ENCODE measurements around the gene GPR12.
A peak's percentile ranks its signal among the peaks of the same experiment; 100 is the strongest.

Gene GPR12

DNA sequence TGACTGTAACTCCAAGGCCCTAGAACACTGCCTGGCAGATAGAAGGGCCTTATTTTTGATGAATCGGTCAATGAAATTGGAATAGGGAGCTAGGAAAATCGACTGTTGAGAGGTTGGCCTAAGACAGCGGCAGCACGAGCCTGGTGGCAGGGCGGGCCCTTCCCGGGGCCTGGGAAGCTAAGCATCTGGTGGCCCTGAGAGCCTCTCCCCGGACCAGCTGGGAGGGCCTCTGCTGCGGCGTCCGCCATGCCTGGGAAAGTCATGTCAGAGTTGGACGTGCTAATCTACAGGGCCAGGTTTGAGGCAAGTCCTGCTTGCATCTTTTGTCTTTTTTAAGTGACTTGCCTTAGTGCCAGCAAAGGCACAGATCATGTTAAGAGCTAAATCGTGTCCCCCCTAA, 11.2 kb upstream of the GPR12 start:
- Histone ChIP-seq H3K27ac (ENCODE audit: low read length) (no peak overlapping the region), H3K4me3 (ENCODE audit: low read length) (no peak overlapping the region)

DNA sequence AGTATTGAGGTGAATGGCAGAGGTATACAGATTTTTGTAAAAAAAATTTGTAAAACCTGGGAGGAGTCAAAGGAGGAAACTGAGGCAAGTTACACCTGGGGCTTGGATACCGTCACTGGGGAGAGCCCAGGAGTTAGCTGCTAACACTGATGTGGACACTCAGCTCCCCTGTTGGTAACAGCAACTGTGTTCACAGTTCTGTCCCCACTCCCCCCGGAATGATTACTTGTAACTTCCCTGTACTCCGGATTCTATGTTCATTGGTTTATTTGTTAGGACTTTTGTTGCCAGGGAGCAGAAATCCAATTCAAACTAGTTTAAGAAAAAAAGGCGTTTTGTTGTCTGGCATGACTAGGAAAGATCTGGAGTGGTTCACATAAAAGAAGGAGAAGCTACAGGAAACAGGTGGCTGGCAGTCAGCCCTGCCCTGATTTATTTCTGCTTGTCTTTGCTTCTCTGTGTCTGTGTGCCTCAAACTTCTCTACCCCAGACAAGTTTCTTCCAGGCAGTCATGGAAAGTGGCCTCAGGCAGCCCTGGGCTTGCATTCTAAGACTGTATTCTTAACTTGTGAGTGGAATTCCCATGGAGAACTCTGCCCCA, 2.3 kb upstream of the GPR12 start:
- Histone ChIP-seq H3K27me3 (ENCODE audit: control insufficient read depth, insufficient read depth, low read length) (peaks cover 64% of the 10 kb centered on the region), H3K4me1 (ENCODE audit: control insufficient read depth, low read depth, low read length) (peaks cover 9% of the 10 kb centered on the region), H3K36me3 (ENCODE audit: control insufficient read depth, low read depth, low read length) (no peaks in the 10 kb centered on the region), H3K4me3 (ENCODE audit: low read length) (no peak overlapping the region), H3K9me3 (ENCODE audit: control insufficient read depth, low read depth, low read length) (no peaks in the 10 kb centered on the region), H3K9ac (ENCODE audit: low read length) (no peak overlapping the region), H3K27ac (ENCODE audit: low read length) (no peak overlapping the region)

More for the DNA sequence above, 11.2 kb upstream of the GPR12 start:
- Histone ChIP-seq H3K27me3 (ENCODE audit: control insufficient read depth, insufficient read depth, low read length) (no peaks in the 10 kb centered on the region), H3K9me3 (ENCODE audit: control insufficient read depth, low read depth, low read length) (no peaks in the 10 kb centered on the region), H3K4me1 (ENCODE audit: control insufficient read depth, low read depth, low read length) (no peaks in the 10 kb centered on the region), H3K36me3 (ENCODE audit: control insufficient read depth, low read depth, low read length) (no peaks in the 10 kb centered on the region), H3K9ac (ENCODE audit: low read length) (no peak overlapping the region)

DNA sequence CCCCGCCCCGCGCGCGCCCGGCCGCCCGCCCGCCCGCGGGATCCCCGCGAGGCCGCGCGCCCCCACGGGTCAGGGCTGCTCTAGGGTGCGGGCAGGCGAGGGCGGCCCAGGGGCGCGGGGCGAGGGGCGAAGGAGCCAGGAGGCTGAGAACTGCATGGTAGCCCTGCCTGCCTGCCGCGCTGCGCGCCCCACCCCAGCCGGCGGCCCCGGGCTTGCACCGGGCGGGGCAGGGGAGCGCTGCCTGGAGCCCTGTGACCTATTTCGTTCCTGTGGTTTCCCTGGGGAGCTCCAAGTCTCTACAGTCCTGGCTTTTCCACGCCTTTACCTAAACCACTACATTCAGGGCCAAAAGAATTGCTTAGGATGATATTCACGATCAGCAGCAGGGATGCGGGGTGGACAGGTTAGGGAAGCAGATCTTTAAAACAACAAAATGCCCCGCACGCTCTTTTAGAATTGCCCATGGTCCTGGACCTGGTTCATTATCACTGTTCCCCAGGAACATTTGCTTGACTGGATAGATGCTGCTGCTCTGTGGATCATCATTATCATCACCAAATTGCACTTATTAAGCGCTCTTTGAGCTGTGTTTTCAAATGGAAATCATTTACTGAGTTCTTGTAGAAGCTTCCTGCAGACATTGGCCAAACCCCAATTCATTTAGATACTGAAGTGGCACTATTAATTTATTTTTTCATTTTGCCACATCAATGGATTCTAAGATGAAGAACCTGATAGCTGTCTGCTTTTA, 421 bp upstream of the GPR12 start:
- Histone ChIP-seq H3K27me3 (ENCODE audit: control insufficient read depth, insufficient read depth, low read length) (peaks cover 71% of the 10 kb centered on the region), H3K4me1 (ENCODE audit: control insufficient read depth, low read depth, low read length) (peaks cover 9% of the 10 kb centered on the region), H3K9me3 (ENCODE audit: control insufficient read depth, low read depth, low read length) (no peaks in the 10 kb centered on the region), H3K36me3 (ENCODE audit: control insufficient read depth, low read depth, low read length) (no peaks in the 10 kb centered on the region), H3K9ac (ENCODE audit: low read length) (no peak overlapping the region), H3K27ac (ENCODE audit: low read length) (no peak overlapping the region), H3K4me3 (ENCODE audit: low read length) (peak overlapping the region; percentile 42)

DNA sequence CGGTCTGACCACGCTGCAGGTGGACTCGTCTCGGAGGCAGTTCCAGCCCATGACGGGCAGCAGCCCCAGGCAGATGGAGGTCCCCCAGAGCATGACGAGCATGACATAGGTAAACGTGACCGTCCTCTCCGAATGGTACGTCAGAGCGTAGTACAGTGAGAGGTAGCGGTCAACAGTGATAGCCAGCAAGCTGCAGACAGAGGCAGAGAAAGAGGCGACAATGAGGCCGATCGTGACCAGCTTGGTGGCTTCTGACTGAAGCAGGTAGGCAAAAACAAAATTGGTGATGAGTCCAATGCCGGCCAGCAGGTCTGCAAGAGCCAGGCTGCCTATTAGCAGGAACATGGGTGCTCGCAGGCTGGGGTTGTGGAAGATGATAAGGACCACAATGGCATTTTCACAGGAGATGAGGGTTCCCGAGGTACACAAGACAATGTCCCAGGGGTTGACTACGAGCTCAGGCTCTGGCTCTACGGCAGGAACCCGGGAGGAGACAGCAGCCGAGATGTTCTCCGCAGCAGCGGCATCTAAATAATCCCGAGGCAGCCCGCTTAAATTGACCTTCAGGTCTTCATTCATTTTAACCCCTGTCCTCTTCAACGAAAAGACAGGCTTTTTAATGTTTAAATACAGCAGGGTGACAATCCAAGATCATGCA, 1.2 kb downstream of the GPR12 start:
- H3K27me3 ChIP-seq (ENCODE audit: control insufficient read depth, insufficient read depth, low read length): peaks cover 70% of the 10 kb centered on the region
- no peak overlapping the region for H3K27ac ChIP-seq (ENCODE audit: low read length)
- no peaks in the 10 kb centered on the region for H3K36me3 ChIP-seq (ENCODE audit: control insufficient read depth, low read depth, low read length)
- peak overlapping the region; percentile 66 for H3K4me3 ChIP-seq (ENCODE audit: low read length)
- no peaks in the 10 kb centered on the region for H3K9me3 ChIP-seq (ENCODE audit: control insufficient read depth, low read depth, low read length)
- no peak overlapping the region for H3K9ac ChIP-seq (ENCODE audit: low read length)
- peaks cover 9% of the 10 kb centered on the region for H3K4me1 ChIP-seq (ENCODE audit: control insufficient read depth, low read depth, low read length)

DNA sequence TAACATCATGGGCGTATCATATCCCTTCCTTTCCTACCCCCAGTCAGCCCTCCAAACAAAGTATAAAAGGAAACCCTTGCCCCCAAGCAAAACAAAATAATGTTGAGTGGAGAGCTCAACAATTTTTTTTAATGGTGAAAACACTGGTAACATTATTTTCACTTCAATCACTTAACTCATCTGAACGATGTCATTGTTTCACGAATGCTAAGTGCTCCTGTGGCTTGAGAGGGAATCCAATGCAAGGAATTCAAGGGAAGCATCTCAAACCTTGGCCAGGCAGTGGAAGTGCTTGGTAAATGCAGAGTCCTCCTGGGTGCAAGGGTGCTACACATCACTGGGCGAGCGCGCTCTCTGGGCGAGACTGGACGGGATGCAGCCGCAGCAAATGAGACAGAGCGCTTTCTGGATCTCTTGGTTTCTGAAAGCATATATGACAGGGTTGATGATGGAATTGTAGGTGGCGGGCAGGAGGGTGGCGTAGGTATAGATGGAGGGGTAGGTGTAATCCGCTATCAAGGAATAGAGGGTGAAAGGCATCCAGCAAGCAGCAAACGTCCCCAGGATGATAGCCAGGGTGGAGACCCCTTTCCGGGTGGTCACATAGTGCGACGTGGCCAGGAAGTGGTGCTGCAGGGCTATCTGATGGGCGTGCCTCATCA, 2.0 kb downstream of the GPR12 start:
- peaks cover 63% of the 10 kb centered on the region for H3K27me3 ChIP-seq (ENCODE audit: control insufficient read depth, insufficient read depth, low read length)
- peaks cover 9% of the 10 kb centered on the region for H3K4me1 ChIP-seq (ENCODE audit: control insufficient read depth, low read depth, low read length)
- H3K27ac ChIP-seq (ENCODE audit: low read length): no peak overlapping the region
- no peaks in the 10 kb centered on the region for H3K9me3 ChIP-seq (ENCODE audit: control insufficient read depth, low read depth, low read length)
- no peak overlapping the region for H3K9ac ChIP-seq (ENCODE audit: low read length)
- no peak overlapping the region for H3K4me3 ChIP-seq (ENCODE audit: low read length)
- no peaks in the 10 kb centered on the region for H3K36me3 ChIP-seq (ENCODE audit: control insufficient read depth, low read depth, low read length)

DNA sequence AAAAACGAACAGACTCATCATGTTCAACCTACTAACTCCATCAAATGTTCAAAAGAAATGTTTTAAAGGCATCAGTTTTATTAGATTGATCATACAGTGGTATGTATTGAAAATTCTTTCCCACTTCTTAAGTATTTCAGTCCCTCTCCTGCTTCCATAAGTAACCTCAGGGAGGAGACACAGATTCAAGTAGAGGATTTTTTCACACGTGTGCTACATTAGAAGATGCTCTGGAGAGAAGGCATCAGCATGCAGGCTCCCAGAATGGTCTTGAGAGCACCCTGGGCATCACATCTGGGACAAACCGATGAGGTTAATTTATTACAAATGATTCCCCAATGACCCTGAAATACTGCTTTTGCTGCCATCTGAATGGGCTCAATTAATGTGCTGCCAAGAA, 3.6 kb downstream of the GPR12 start:
- Histone ChIP-seq H3K27me3 (ENCODE audit: control insufficient read depth, insufficient read depth, low read length) (peaks cover 47% of the 10 kb centered on the region), H3K4me1 (ENCODE audit: control insufficient read depth, low read depth, low read length) (peaks cover 9% of the 10 kb centered on the region), H3K4me3 (ENCODE audit: low read length) (no peak overlapping the region), H3K36me3 (ENCODE audit: control insufficient read depth, low read depth, low read length) (no peaks in the 10 kb centered on the region), H3K9ac (ENCODE audit: low read length) (no peak overlapping the region), H3K9me3 (ENCODE audit: control insufficient read depth, low read depth, low read length) (no peaks in the 10 kb centered on the region), H3K27ac (ENCODE audit: low read length) (no peak overlapping the region)

DNA sequence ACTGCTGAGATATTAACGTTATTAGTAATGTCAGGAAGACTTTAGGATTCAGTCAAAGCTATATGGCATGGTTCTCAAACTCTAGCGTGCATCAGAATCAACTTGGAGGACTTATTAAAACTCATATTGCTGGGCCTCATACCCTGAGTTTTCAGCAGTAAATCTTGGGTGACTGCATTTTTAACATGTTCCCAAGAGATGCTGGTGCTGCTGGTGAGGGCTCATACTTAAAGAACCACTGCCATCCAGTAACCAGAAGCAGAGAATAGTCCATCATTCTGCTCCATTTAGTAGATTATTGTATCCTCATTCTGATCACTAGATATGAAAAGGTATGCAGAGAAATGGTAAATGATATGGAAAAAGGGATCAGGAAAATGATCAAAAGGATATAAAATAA, 7.9 kb downstream of the GPR12 start:
- peaks cover 6% of the 10 kb centered on the region for H3K27me3 ChIP-seq (ENCODE audit: control insufficient read depth, insufficient read depth, low read length)
- no peaks in the 10 kb centered on the region for H3K36me3 ChIP-seq (ENCODE audit: control insufficient read depth, low read depth, low read length)
- no peak overlapping the region for H3K27ac ChIP-seq (ENCODE audit: low read length)
- H3K9me3 ChIP-seq (ENCODE audit: control insufficient read depth, low read depth, low read length): no peaks in the 10 kb centered on the region
- no peaks in the 10 kb centered on the region for H3K4me1 ChIP-seq (ENCODE audit: control insufficient read depth, low read depth, low read length)
- H3K9ac ChIP-seq (ENCODE audit: low read length): no peak overlapping the region
- no peak overlapping the region for H3K4me3 ChIP-seq (ENCODE audit: low read length)

DNA sequence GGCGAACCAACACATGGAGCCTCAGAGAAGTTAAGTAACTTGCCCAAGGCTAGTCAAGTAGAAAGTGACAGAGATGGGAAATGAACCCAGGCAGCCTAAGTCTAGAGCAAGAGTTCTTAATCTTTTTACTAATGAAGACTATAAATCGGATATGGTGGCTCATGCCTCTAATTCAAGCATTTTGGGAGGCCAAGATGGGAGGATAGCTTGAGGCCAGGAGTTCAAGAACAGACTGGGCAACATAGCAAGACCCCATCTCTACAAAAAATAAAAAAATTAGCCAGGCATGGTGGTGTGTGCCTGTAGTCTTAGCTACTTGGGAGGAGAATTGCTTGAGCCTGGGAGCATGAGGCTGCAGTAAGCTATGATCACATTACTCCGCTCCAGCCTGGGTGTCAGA, 10.7 kb downstream of the GPR12 start:
- Histone ChIP-seq H3K27ac (ENCODE audit: low read length) (no peak overlapping the region), H3K9me3 (ENCODE audit: control insufficient read depth, low read depth, low read length) (no peaks in the 10 kb centered on the region), H3K4me3 (ENCODE audit: low read length) (no peak overlapping the region), H3K27me3 (ENCODE audit: control insufficient read depth, insufficient read depth, low read length) (peaks cover 6% of the 10 kb centered on the region), H3K4me1 (ENCODE audit: control insufficient read depth, low read depth, low read length) (no peaks in the 10 kb centered on the region), H3K36me3 (ENCODE audit: control insufficient read depth, low read depth, low read length) (no peaks in the 10 kb centered on the region), H3K9ac (ENCODE audit: low read length) (no peak overlapping the region)

DNA sequence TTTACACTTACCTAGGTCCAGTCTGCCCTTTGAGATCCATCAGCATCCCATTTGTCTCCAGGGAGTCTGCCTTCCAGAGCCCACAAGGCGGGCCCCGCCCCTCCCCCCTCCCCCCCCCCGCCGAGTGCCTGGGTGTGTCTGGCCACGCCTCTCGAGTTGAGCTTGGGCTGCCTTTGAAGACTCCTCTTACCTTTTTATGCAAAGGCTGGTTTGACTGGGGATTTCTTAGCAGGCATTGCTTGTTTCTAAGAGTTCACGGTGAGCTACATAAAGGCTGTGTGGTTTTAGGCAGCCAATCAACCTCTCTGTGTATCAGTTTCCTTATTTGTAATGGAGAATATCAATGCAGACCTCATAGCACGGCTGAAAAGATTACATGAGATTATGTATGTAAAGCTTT, 11.3 kb downstream of the GPR12 start:
- no peak overlapping the region for H3K4me3 ChIP-seq (ENCODE audit: low read length)
- H3K9ac ChIP-seq (ENCODE audit: low read length): no peak overlapping the region
- H3K27me3 ChIP-seq (ENCODE audit: control insufficient read depth, insufficient read depth, low read length): peaks cover 12% of the 10 kb centered on the region
- H3K36me3 ChIP-seq (ENCODE audit: control insufficient read depth, low read depth, low read length): no peaks in the 10 kb centered on the region
- H3K9me3 ChIP-seq (ENCODE audit: control insufficient read depth, low read depth, low read length): no peaks in the 10 kb centered on the region
- H3K27ac ChIP-seq (ENCODE audit: low read length): no peak overlapping the region
- peaks cover 3% of the 10 kb centered on the region for H3K4me1 ChIP-seq (ENCODE audit: control insufficient read depth, low read depth, low read length)

DNA sequence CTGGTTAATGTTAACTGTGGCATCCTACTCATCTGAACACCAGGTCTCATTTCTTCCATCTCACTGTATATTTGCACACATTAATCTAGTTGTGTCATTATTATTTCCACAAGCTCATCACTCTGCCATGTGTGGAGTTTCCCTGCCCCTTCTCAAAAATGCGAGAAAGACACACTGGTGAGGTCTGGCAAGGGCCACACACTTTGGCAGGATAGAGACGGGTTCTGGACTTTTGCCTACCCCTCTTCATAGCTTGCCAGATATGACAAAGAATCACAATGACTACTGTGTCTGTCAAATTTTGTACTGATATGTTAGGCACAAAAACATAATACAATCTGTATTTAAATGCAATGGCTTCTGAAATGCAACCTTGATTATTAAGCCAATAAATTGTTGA, 12.9 kb downstream of the GPR12 start:
- Histone ChIP-seq H3K9ac (ENCODE audit: low read length) (no peak overlapping the region), H3K4me3 (ENCODE audit: low read length) (no peak overlapping the region), H3K4me1 (ENCODE audit: control insufficient read depth, low read depth, low read length) (peaks cover 18% of the 10 kb centered on the region), H3K36me3 (ENCODE audit: control insufficient read depth, low read depth, low read length) (no peaks in the 10 kb centered on the region), H3K27ac (ENCODE audit: low read length) (no peak overlapping the region), H3K9me3 (ENCODE audit: control insufficient read depth, low read depth, low read length) (no peaks in the 10 kb centered on the region), H3K27me3 (ENCODE audit: control insufficient read depth, insufficient read depth, low read length) (peaks cover 25% of the 10 kb centered on the region)

DNA sequence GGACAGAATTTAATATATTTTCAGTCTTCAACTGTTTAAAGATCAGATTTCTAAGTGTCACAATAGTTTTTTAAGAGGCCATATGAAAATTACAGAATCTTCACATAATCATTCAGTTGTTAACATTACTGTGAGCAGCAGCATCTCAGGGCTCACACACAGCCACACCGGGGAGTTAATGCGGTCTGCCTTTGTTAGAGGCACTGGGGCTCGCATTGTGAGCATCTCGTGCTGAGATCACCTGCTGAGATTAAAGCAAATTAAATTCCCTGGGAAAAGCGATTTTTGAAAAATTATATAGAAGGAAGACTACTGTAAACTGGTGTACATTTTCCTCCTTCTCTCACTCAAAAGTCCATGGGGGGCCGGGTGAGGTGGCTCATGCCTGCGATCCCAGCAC, 16.6 kb downstream of the GPR12 start:
- Histone ChIP-seq H3K27ac (ENCODE audit: low read length) (no peak overlapping the region), H3K36me3 (ENCODE audit: control insufficient read depth, low read depth, low read length) (no peaks in the 10 kb centered on the region), H3K4me1 (ENCODE audit: control insufficient read depth, low read depth, low read length) (peaks cover 18% of the 10 kb centered on the region), H3K27me3 (ENCODE audit: control insufficient read depth, insufficient read depth, low read length) (peaks cover 37% of the 10 kb centered on the region), H3K9me3 (ENCODE audit: control insufficient read depth, low read depth, low read length) (no peaks in the 10 kb centered on the region), H3K9ac (ENCODE audit: low read length) (no peak overlapping the region), H3K4me3 (ENCODE audit: low read length) (no peak overlapping the region)

Measured in iPS-18a (cell line).